Measurements from ENCODE around the gene CST4. TPM values are rescaled to one million over a fixed set of nuclear protein-coding genes. Genes with fewer than 3 reads are reported as not detected.
A peak's percentile ranks its signal among the peaks of the same experiment; 100 is the strongest.
"Not testable (repeated sequence)": the region's sequence is repeated elsewhere in the genome, so short reads cannot be mapped to it uniquely, and the experiment has no call there.

CST4 gene
- not detected in 2 replicates for total RNA-seq (2022)
- Bru-seq, nascent RNA = not detected
- not detected for BruChase-seq, experiment 1, labeled RNA remaining after a 6-hour chase
- BruChase-seq, experiment 2, labeled RNA remaining after a 2-hour chase = not detected
- long read RNA-seq = 0 reads

GRCh38 chr20:23688684-23689398, at the start of gene CST4:
Gene CST4, minus strand, starts transcription at chr20:23689038. Its CDS starts 69 bp downstream, at chr20:23688969.
- DNase-seq; intact Hi-C loops (cut with micrococcal nuclease; ENCODE audit: unreplicated experiment); H3K27ac Mint-ChIP-seq (ENCODE audit: unreplicated experiment); H3K4me1 Mint-ChIP-seq (ENCODE audit: low read depth, unreplicated experiment); H3K9me3 Mint-ChIP-seq (ENCODE audit: low read depth, unreplicated experiment); CTCF ChIA-PET; H3K4me3 Mint-ChIP-seq (ENCODE audit: low read depth, unreplicated experiment); BruUV-seq (replicated peaks); H3K27me3 Mint-ChIP-seq (ENCODE audit: unreplicated experiment); H3K36me3 Mint-ChIP-seq (ENCODE audit: insufficient read depth, unreplicated experiment): not testable (repeated sequence)

DNA sequence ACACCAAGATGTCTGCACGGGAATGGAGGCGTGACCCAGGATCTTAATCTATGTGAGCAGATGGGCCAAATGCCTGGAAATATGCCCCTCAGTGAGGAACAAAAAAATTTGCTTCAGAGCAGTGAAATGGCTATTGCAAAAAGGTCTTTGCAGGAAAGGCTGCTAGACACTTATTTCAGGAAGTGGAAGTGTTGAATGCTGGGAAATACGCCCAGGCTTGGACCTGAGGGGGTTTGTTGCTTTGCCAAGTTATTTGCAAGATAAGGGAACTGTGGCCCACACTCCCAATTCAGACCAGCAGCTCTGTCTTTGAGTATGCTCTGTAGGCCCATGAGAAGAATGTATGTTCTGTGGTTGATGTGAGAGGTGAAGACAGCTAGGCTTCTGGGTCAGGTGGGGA, 46.6 kb upstream of the CST4 start:
- CTCF ChIA-PET; H3K27ac Mint-ChIP-seq (ENCODE audit: unreplicated experiment); BruUV-seq (replicated peaks); H3K36me3 Mint-ChIP-seq (ENCODE audit: insufficient read depth, unreplicated experiment); intact Hi-C loops (cut with micrococcal nuclease; ENCODE audit: unreplicated experiment); H3K4me1 Mint-ChIP-seq (ENCODE audit: low read depth, unreplicated experiment); DNase-seq; H3K4me3 Mint-ChIP-seq (ENCODE audit: low read depth, unreplicated experiment); H3K9me3 Mint-ChIP-seq (ENCODE audit: low read depth, unreplicated experiment); H3K27me3 Mint-ChIP-seq (ENCODE audit: unreplicated experiment): not testable (repeated sequence)

DNA sequence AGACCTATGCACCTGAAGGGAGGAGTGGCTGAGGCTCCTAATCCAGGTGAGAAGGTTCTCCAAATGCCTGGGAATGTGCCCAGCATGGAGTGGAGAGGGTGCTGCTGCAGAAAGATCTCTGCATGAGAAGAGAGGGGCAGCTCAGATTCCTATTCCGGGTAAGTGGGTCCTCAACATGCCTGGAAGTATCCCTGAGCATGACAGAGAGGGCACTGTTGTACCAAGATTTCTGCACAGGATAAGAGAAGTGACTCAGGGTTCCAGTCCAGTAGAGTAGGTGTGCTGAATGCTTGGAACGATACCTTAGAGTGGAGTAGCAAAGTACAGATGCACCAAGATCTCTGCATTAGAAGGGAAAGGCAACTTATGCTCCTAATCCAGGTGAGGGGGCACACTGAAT, 46.1 kb upstream of the CST4 start:
- CTCF ChIA-PET; H3K27me3 Mint-ChIP-seq (ENCODE audit: unreplicated experiment); DNase-seq; intact Hi-C loops (cut with micrococcal nuclease; ENCODE audit: unreplicated experiment); H3K9me3 Mint-ChIP-seq (ENCODE audit: low read depth, unreplicated experiment); H3K36me3 Mint-ChIP-seq (ENCODE audit: insufficient read depth, unreplicated experiment); BruUV-seq (replicated peaks); H3K27ac Mint-ChIP-seq (ENCODE audit: unreplicated experiment); H3K4me3 Mint-ChIP-seq (ENCODE audit: low read depth, unreplicated experiment); H3K4me1 Mint-ChIP-seq (ENCODE audit: low read depth, unreplicated experiment): not testable (repeated sequence)

DNA sequence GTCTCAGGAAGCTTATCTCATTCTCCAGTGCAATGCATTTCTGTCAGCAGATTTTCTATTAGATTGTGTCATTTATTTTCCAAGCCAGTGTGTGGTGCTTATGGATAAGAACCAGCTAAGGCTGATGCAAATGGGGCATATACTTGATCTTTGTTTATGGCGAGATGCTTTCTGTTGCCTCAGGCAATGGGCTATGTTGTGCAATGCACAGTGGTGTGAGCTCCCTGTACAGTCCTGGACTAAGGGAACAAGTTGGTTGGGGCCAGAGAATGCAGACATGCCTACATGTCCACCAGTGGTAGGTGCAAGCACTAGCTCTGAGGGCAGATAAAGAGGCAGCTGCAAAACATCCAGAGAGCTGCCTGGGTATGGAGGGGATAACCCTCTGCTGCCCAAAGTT, 45.6 kb upstream of the CST4 start:
- H3K4me3 Mint-ChIP-seq (ENCODE audit: low read depth, unreplicated experiment); H3K9me3 Mint-ChIP-seq (ENCODE audit: low read depth, unreplicated experiment); H3K27me3 Mint-ChIP-seq (ENCODE audit: unreplicated experiment); H3K27ac Mint-ChIP-seq (ENCODE audit: unreplicated experiment); H3K36me3 Mint-ChIP-seq (ENCODE audit: insufficient read depth, unreplicated experiment); DNase-seq; BruUV-seq (replicated peaks); intact Hi-C loops (cut with micrococcal nuclease; ENCODE audit: unreplicated experiment); CTCF ChIA-PET; H3K4me1 Mint-ChIP-seq (ENCODE audit: low read depth, unreplicated experiment): not testable (repeated sequence)

GRCh38 chr20:23727016-23727415, 38.2 kb upstream of the CST4 start:
- no peak overlapping the region for H3K4me3 Mint-ChIP-seq (ENCODE audit: low read depth, unreplicated experiment)
- H3K27ac Mint-ChIP-seq (ENCODE audit: unreplicated experiment) = no peak overlapping the region
- H3K9me3 Mint-ChIP-seq (ENCODE audit: low read depth, unreplicated experiment) = no peaks in the 10 kb centered on the region
- no peaks in the 10 kb centered on the region for H3K36me3 Mint-ChIP-seq (ENCODE audit: insufficient read depth, unreplicated experiment)
- BruUV-seq (replicated peaks) = no TSS peak
- peaks cover 9% of the 10 kb centered on the region for H3K27me3 Mint-ChIP-seq (ENCODE audit: unreplicated experiment)
- DNase-seq = no peak
- H3K4me1 Mint-ChIP-seq (ENCODE audit: low read depth, unreplicated experiment) = no peaks in the 10 kb centered on the region
- intact Hi-C loops (cut with micrococcal nuclease; ENCODE audit: unreplicated experiment) = no loop called here
- TF ChIP-seq CTCF (IDR thresholded peaks at IDR 0.05; ENCODE audit: unreplicated experiment) = no peak
- CTCF ChIA-PET = no interaction called here

DNA sequence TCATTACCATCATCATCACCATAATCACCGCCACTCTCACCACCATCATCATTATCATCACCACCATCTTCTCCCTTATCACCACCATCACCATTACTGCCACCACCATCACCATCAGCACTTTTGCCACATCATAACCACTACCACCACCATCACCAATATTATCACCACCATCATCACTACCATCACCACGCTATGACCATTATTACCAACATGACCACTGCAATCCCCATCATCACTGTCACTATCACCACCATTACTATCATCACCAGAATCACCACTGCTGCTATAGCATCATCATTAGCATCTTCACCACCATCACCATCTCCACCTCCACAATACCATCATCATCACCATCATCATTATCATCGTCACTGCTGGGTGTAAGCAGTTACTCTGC, 36.3 kb upstream of the CST4 start:
- CTCF ChIA-PET = no interaction called here
- Mint-ChIP-seq H3K27ac (ENCODE audit: unreplicated experiment) (no peak overlapping the region), H3K4me3 (ENCODE audit: low read depth, unreplicated experiment) (no peak overlapping the region), H3K9me3 (ENCODE audit: low read depth, unreplicated experiment) (no peaks in the 10 kb centered on the region), H3K27me3 (ENCODE audit: unreplicated experiment) (peaks cover 12% of the 10 kb centered on the region), H3K4me1 (ENCODE audit: low read depth, unreplicated experiment) (no peaks in the 10 kb centered on the region), H3K36me3 (ENCODE audit: insufficient read depth, unreplicated experiment) (no peaks in the 10 kb centered on the region)
- TF ChIP-seq CTCF (IDR thresholded peaks at IDR 0.05; ENCODE audit: unreplicated experiment) = no peak
- no TSS peak for BruUV-seq (replicated peaks)
- DNase-seq = no peak
- intact Hi-C loops (cut with micrococcal nuclease; ENCODE audit: unreplicated experiment) = no loop called here

- H3K36me3 Mint-ChIP-seq (ENCODE audit: insufficient read depth, unreplicated experiment); CTCF ChIA-PET; H3K4me3 Mint-ChIP-seq (ENCODE audit: low read depth, unreplicated experiment); intact Hi-C loops (cut with micrococcal nuclease; ENCODE audit: unreplicated experiment); H3K4me1 Mint-ChIP-seq (ENCODE audit: low read depth, unreplicated experiment); H3K27ac Mint-ChIP-seq (ENCODE audit: unreplicated experiment); BruUV-seq (replicated peaks); H3K9me3 Mint-ChIP-seq (ENCODE audit: low read depth, unreplicated experiment): not testable (repeated sequence)
- peaks cover 12% of the 10 kb centered on the region for H3K27me3 Mint-ChIP-seq (ENCODE audit: unreplicated experiment)
- peak; percentile 14 for DNase-seq
These were observed 34.9 kb upstream of the CST4 start for GRCh38 chr20:23723659-23724307.

GRCh38 chr20:23722851-23723250, 34.0 kb upstream of the CST4 start:
- CTCF ChIA-PET; H3K36me3 Mint-ChIP-seq (ENCODE audit: insufficient read depth, unreplicated experiment); H3K27ac Mint-ChIP-seq (ENCODE audit: unreplicated experiment); BruUV-seq (replicated peaks); H3K4me3 Mint-ChIP-seq (ENCODE audit: low read depth, unreplicated experiment); H3K9me3 Mint-ChIP-seq (ENCODE audit: low read depth, unreplicated experiment); intact Hi-C loops (cut with micrococcal nuclease; ENCODE audit: unreplicated experiment); DNase-seq; H3K4me1 Mint-ChIP-seq (ENCODE audit: low read depth, unreplicated experiment): not testable (repeated sequence)
- H3K27me3 Mint-ChIP-seq (ENCODE audit: unreplicated experiment) = peaks cover 12% of the 10 kb centered on the region

All from Calu3 (cell line).